ENCODE data around the gene SLC26A11.

SLC26A11 gene

DNA sequence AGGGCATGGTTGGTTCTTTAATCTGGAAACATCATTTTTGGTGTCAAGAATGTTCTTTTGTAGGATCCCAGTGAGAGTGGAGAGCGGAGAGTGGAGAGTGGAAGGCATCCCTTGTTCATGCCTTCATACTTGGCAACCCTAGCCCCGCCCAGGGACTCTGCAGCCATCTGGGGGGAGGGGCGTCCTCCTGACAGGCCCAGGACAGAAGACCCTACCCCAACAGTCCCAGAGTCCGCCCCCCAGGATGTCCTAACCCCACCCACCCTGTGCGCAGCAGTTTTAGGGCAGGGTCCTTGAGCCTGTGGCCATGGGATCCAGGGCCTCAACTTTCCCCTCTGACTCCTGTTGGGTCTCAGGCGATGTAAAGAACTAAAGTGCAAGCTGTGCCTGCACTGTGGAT is 4.5 kb downstream of the SLC26A11 start:
- no peak overlapping the region for H2BK120ac ChIP-seq (ENCODE audit: insufficient read depth, low read length, poor library complexity)
- no peak overlapping the region for H4K12ac ChIP-seq (ENCODE audit: low read depth, low read length)
- H3K79me1 ChIP-seq (ENCODE audit: low read length) = peaks cover 8% of the 10 kb centered on the region
- H3K36me3 ChIP-seq (ENCODE audit: control insufficient read depth in 1 of 2, insufficient read depth in 2 of 2, low read length in 2 of 2) = peaks cover 26 to 33% of the 10 kb centered on the region in 2 experiments
- H3K18ac ChIP-seq (ENCODE audit: low read length) = no peak overlapping the region
- no peak overlapping the region for H3K4me3 ChIP-seq (ENCODE audit: low read depth, low read length)
- H3K4ac ChIP-seq (ENCODE audit: low read depth, low read length) = no peak overlapping the region
- H3K14ac ChIP-seq (ENCODE audit: low read length) = no peak overlapping the region
- H3K4me2 ChIP-seq (ENCODE audit: low read length) = no peak overlapping the region
- peaks cover 11 to 15% of the 10 kb centered on the region in 2 experiments for H3K4me1 ChIP-seq (ENCODE audit: control insufficient read depth in 1 of 2, insufficient read depth in 2 of 2, low read length in 2 of 2)
- no peak overlapping the region for H4K91ac ChIP-seq (ENCODE audit: low read depth, low read length)
- H4K8ac ChIP-seq (ENCODE audit: low read depth, low read length) = no peak overlapping the region
- peaks cover 5% of the 10 kb centered on the region for H3K9me3 ChIP-seq (ENCODE audit: insufficient read depth, low read depth, low read length)
- no peaks in the 10 kb centered on the region for H3K27me3 ChIP-seq (ENCODE audit: insufficient read depth, low read length)
- no peak overlapping the region for H3K23ac ChIP-seq (ENCODE audit: low read length)
- peak overlapping the region; percentile 5 for H3K9ac ChIP-seq (ENCODE audit: low read length)
- H2BK12ac ChIP-seq (ENCODE audit: low read length) = no peak overlapping the region
- peaks cover 10% of the 10 kb centered on the region for H3K79me2 ChIP-seq (ENCODE audit: control insufficient read depth, insufficient read depth, low read length, poor library complexity)
- WGBS (ENCODE audit: extremely low coverage, insufficient coverage, insufficient read length) = no CpG with 5 or more reads among the region's 6 CpGs
- H2BK5ac ChIP-seq (ENCODE audit: low read depth, low read length, poor library complexity) = no peak overlapping the region
- DNase-seq = no peak
- no peak overlapping the region for H2AK5ac ChIP-seq (ENCODE audit: low read length)
- H2AFZ ChIP-seq (ENCODE audit: insufficient read depth, low read length, poor library complexity) = no peak overlapping the region
- no peak overlapping the region for H3K27ac ChIP-seq (ENCODE audit: low read depth, low read length)

- Histone ChIP-seq H2BK12ac (ENCODE audit: low read length) (no peak overlapping the region), H3K79me2 (ENCODE audit: control insufficient read depth, insufficient read depth, low read length, poor library complexity) (peaks cover 5% of the 10 kb centered on the region), H4K8ac (ENCODE audit: low read depth, low read length) (no peak overlapping the region), H3K23ac (ENCODE audit: low read length) (no peak overlapping the region), H3K27me3 (ENCODE audit: insufficient read depth, low read length) (no peaks in the 10 kb centered on the region), H3K36me3 (ENCODE audit: control insufficient read depth in 1 of 2, insufficient read depth in 2 of 2, low read length in 2 of 2) (peaks cover 26 to 33% of the 10 kb centered on the region in 2 experiments), H3K9ac (ENCODE audit: low read length) (no peak overlapping the region), H3K4me1 (ENCODE audit: control insufficient read depth in 1 of 2, insufficient read depth in 2 of 2, low read length in 2 of 2) (peaks cover 11 to 14% of the 10 kb centered on the region in 2 experiments), H4K91ac (ENCODE audit: low read depth, low read length) (no peak overlapping the region), H3K4me2 (ENCODE audit: low read length) (no peak overlapping the region), H2BK5ac (ENCODE audit: low read depth, low read length, poor library complexity) (no peak overlapping the region), H2BK120ac (ENCODE audit: insufficient read depth, low read length, poor library complexity) (no peak overlapping the region), H2AFZ (ENCODE audit: insufficient read depth, low read length, poor library complexity) (no peak overlapping the region), H4K12ac (ENCODE audit: low read depth, low read length) (no peak overlapping the region), H3K9me3 (ENCODE audit: insufficient read depth, low read depth, low read length) (peaks cover 5% of the 10 kb centered on the region), H2AK5ac (ENCODE audit: low read length) (no peak overlapping the region), H3K18ac (ENCODE audit: low read length) (no peak overlapping the region), H3K4me3 (ENCODE audit: low read depth, low read length) (no peak overlapping the region), H3K4ac (ENCODE audit: low read depth, low read length) (no peak overlapping the region), H3K79me1 (ENCODE audit: low read length) (peaks cover 3% of the 10 kb centered on the region), H3K27ac (ENCODE audit: low read depth, low read length) (no peak overlapping the region), H3K14ac (ENCODE audit: low read length) (no peak overlapping the region)
- DNase-seq = no peak
- no CpG with 5 or more reads among the region's 6 CpGs for WGBS (ENCODE audit: extremely low coverage, insufficient coverage, insufficient read length)
These were observed 5.0 kb downstream of the SLC26A11 start for GRCh38 chr17:80225230-80225629.

GRCh38 chr17:80227156-80227555 is 6.9 kb downstream of the SLC26A11 start:
- H2BK120ac ChIP-seq (ENCODE audit: insufficient read depth, low read length, poor library complexity) = no peak overlapping the region
- H3K27ac ChIP-seq (ENCODE audit: low read depth, low read length) = no peak overlapping the region
- no CpG with 5 or more reads among the region's 4 CpGs for WGBS (ENCODE audit: extremely low coverage, insufficient coverage, insufficient read length)
- H2AK5ac ChIP-seq (ENCODE audit: low read length) = no peak overlapping the region
- H3K79me1 ChIP-seq (ENCODE audit: low read length) = no peaks in the 10 kb centered on the region
- DNase-seq = no peak
- H3K27me3 ChIP-seq (ENCODE audit: insufficient read depth, low read length) = no peaks in the 10 kb centered on the region
- H4K12ac ChIP-seq (ENCODE audit: low read depth, low read length) = no peak overlapping the region
- H3K18ac ChIP-seq (ENCODE audit: low read length) = no peak overlapping the region
- no peak overlapping the region for H3K14ac ChIP-seq (ENCODE audit: low read length)
- peaks cover 24 to 30% of the 10 kb centered on the region in 2 experiments for H3K36me3 ChIP-seq (ENCODE audit: control insufficient read depth in 1 of 2, insufficient read depth in 2 of 2, low read length in 2 of 2)
- H3K4me2 ChIP-seq (ENCODE audit: low read length) = no peak overlapping the region
- H4K8ac ChIP-seq (ENCODE audit: low read depth, low read length) = no peak overlapping the region
- peaks cover 3% of the 10 kb centered on the region for H3K9me3 ChIP-seq (ENCODE audit: insufficient read depth, low read depth, low read length)
- no peak overlapping the region for H3K9ac ChIP-seq (ENCODE audit: low read length)
- H2BK5ac ChIP-seq (ENCODE audit: low read depth, low read length, poor library complexity) = no peak overlapping the region
- H3K4me3 ChIP-seq (ENCODE audit: low read depth, low read length) = no peak overlapping the region
- no peak overlapping the region for H2BK12ac ChIP-seq (ENCODE audit: low read length)
- no peak overlapping the region for H4K91ac ChIP-seq (ENCODE audit: low read depth, low read length)
- no peak overlapping the region for H3K4ac ChIP-seq (ENCODE audit: low read depth, low read length)
- H3K79me2 ChIP-seq (ENCODE audit: control insufficient read depth, insufficient read depth, low read length, poor library complexity) = no peaks in the 10 kb centered on the region
- peaks cover 5 to 8% of the 10 kb centered on the region in 2 experiments for H3K4me1 ChIP-seq (ENCODE audit: control insufficient read depth in 1 of 2, insufficient read depth in 2 of 2, low read length in 2 of 2)
- no peak overlapping the region for H2AFZ ChIP-seq (ENCODE audit: insufficient read depth, low read length, poor library complexity)
- no peak overlapping the region for H3K23ac ChIP-seq (ENCODE audit: low read length)

DNA sequence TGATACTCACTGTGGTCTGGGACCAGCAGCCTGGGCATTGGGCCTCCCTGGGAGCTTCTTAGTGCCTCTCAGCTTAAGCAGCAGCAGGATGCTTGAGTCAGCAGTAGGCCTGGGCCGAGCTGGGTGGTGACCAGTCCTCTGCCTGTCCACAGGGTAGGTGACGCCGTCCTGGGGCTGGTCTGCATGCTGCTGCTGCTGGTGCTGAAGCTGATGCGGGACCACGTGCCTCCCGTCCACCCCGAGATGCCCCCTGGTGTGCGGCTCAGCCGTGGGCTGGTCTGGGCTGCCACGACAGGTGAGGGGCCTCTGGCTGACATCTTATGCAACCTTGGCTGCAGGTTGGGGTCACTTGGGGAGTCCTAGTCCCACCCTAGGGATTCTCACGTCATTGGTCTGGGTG is 7.4 kb downstream of the SLC26A11 start:
- no peaks in the 10 kb centered on the region for H3K79me1 ChIP-seq (ENCODE audit: low read length)
- no peak overlapping the region for H2BK120ac ChIP-seq (ENCODE audit: insufficient read depth, low read length, poor library complexity)
- no peak overlapping the region for H4K91ac ChIP-seq (ENCODE audit: low read depth, low read length)
- peaks cover 5 to 8% of the 10 kb centered on the region in 2 experiments for H3K4me1 ChIP-seq (ENCODE audit: control insufficient read depth in 1 of 2, insufficient read depth in 2 of 2, low read length in 2 of 2)
- no peak overlapping the region for H3K4me2 ChIP-seq (ENCODE audit: low read length)
- no CpG with 5 or more reads among the region's 11 CpGs for WGBS (ENCODE audit: extremely low coverage, insufficient coverage, insufficient read length)
- H3K9me3 ChIP-seq (ENCODE audit: insufficient read depth, low read depth, low read length) = peaks cover 5% of the 10 kb centered on the region
- no peak overlapping the region for H3K9ac ChIP-seq (ENCODE audit: low read length)
- no peak overlapping the region for H2AFZ ChIP-seq (ENCODE audit: insufficient read depth, low read length, poor library complexity)
- H4K12ac ChIP-seq (ENCODE audit: low read depth, low read length) = no peak overlapping the region
- H3K14ac ChIP-seq (ENCODE audit: low read length) = no peak overlapping the region
- no peak overlapping the region for H3K4me3 ChIP-seq (ENCODE audit: low read depth, low read length)
- no peak overlapping the region for H3K23ac ChIP-seq (ENCODE audit: low read length)
- no peak overlapping the region for H2BK5ac ChIP-seq (ENCODE audit: low read depth, low read length, poor library complexity)
- H3K18ac ChIP-seq (ENCODE audit: low read length) = no peak overlapping the region
- H3K27ac ChIP-seq (ENCODE audit: low read depth, low read length) = no peak overlapping the region
- no peak for DNase-seq
- H3K79me2 ChIP-seq (ENCODE audit: control insufficient read depth, insufficient read depth, low read length, poor library complexity) = no peaks in the 10 kb centered on the region
- peaks cover 24 to 28% of the 10 kb centered on the region in 2 experiments for H3K36me3 ChIP-seq (ENCODE audit: control insufficient read depth in 1 of 2, insufficient read depth in 2 of 2, low read length in 2 of 2)
- H3K27me3 ChIP-seq (ENCODE audit: insufficient read depth, low read length) = no peaks in the 10 kb centered on the region
- H2BK12ac ChIP-seq (ENCODE audit: low read length) = no peak overlapping the region
- H4K8ac ChIP-seq (ENCODE audit: low read depth, low read length) = no peak overlapping the region
- H2AK5ac ChIP-seq (ENCODE audit: low read length) = no peak overlapping the region
- H3K4ac ChIP-seq (ENCODE audit: low read depth, low read length) = no peak overlapping the region
